SK-N-SH (cell line): ENCODE data around the gene SLC17A2.

Source experiments
- CHD2 ChIP-seq: fragments of 150-350 bp; IDR thresholded peaks from 2 replicates; pipeline ENCODE4 v1.6.1; 2018; ENCODE audit warnings: low read length; ENCODE audit not compliant: partially characterized antibody
- CTCF ChIP-seq: fragments of 200-600 bp; sonication (generic); IDR thresholded peaks from 2 replicates; pipeline ENCODE4 v1.6.1; 2017; ENCODE audit warnings: antibody characterized with exemption, mild to moderate bottlenecking, moderate library complexity
- EP300 ChIP-seq, 2 experiments: IDR thresholded peaks; 2 replicates each; pipeline versions ENCODE4 v1.4.0 to v1.6.1; 2012; ENCODE audit warnings: borderline replicate concordance in 1 of 2, low read depth in 1 of 2, low read length in 1 of 2
- FOXJ3 ChIP-seq: sonication (generic); formaldehyde crosslinking; IDR thresholded peaks from 2 replicates; pipeline ENCODE4 v1.5.1; 2020; ENCODE audit warnings: mild to moderate bottlenecking, missing genetic modification reagents
- NFIC ChIP-seq: IDR thresholded peaks from 2 replicates; pipeline ENCODE4 v1.4.0; 2012; ENCODE audit warnings: borderline replicate concordance
- SMC3 ChIP-seq: IDR thresholded peaks from 2 replicates; pipeline ENCODE4 v1.6.1; 2012; ENCODE audit warnings: low read depth, low read length, improper control_type of control experiment
- USF1 ChIP-seq: IDR thresholded peaks from 2 replicates; pipeline ENCODE4 v1.4.0; 2012; ENCODE audit warnings: low read depth, borderline replicate concordance
- YY1 ChIP-seq: IDR thresholded peaks from 2 replicates; pipeline ENCODE4 v1.4.0; 2012; ENCODE audit warnings: low read depth, mild to moderate bottlenecking

GRCh38 chr6:25902071-25902470, 28.4 kb downstream of the SLC17A2 start:
- TF ChIP-seq EP300 (IDR thresholded peaks at IDR 0.05; ENCODE audit: borderline replicate concordance in 1 of 2, low read depth in 1 of 2, low read length in 1 of 2) (no peak), USF1 (no peak), CTCF (no peak), SMC3 (no peak), FOXJ3 (CRISPR knock-in tag) (no peak), NFIC (no peak), YY1 (no peak), CHD2 (no peak)
